Small intestine (tissue), 7 donors: Measurements from ENCODE around the gene CDK12. TPM values are rescaled to one million over a fixed set of nuclear protein-coding genes. Genes with fewer than 3 reads are reported as not detected.

ENCODE experiments used
- DNase-seq, 2 donors: peaks; one replicate each; pipeline versions ENCODE4 v3.0.0 to v3.0.0-alpha.2; 2013
- FAIRE-seq: peaks from 2 replicates; lab custom pipeline; 2012; peaks lifted over from hg19 to GRCh38; lab: Jason Lieb, UNC
- H3K27ac ChIP-seq, 3 donors: one replicate each; pipeline ENCODE4 v1.5.1; 2013; ENCODE audit warnings: low read length in 2 of 3, mild to moderate bottlenecking in 2 of 3, control low read depth in 1 of 3, inconsistent platforms in 1 of 3, low read depth in 1 of 3, moderate library complexity in 1 of 3
- H3K27me3 ChIP-seq, 3 donors: one replicate each; pipeline ENCODE4 v1.6.1; 2013; ENCODE audit warnings: low read length in 3 of 3, inconsistent platforms in 1 of 3; ENCODE audit not compliant: control insufficient read depth in 3 of 3, insufficient read depth in 3 of 3
- H3K36me3 ChIP-seq, 3 donors: one replicate each; pipeline ENCODE4 v1.6.1; 2013; ENCODE audit warnings: low read length in 3 of 3, inconsistent platforms in 1 of 3, low read depth in 1 of 3, mild to moderate bottlenecking in 1 of 3, moderate library complexity in 1 of 3; ENCODE audit not compliant: control insufficient read depth in 3 of 3, insufficient read depth in 2 of 3
- H3K4me1 ChIP-seq, 3 donors: one replicate each; pipeline ENCODE4 v1.6.1; 2013; ENCODE audit warnings: low read length in 2 of 3, inconsistent platforms in 1 of 3, low read depth in 1 of 3, mild to moderate bottlenecking in 1 of 3, moderate library complexity in 1 of 3; ENCODE audit not compliant: control insufficient read depth in 3 of 3, insufficient read depth in 2 of 3
- H3K4me3 ChIP-seq, 3 donors: one replicate each; pipeline ENCODE4 v1.5.1; 2013; ENCODE audit warnings: low read length in 3 of 3, control low read depth in 1 of 3, inconsistent platforms in 1 of 3, low read depth in 1 of 3, mild to moderate bottlenecking in 1 of 3, moderate library complexity in 1 of 3
- H3K9me3 ChIP-seq, 2 donors: one replicate each; pipeline ENCODE4 v1.6.1; 2013; ENCODE audit warnings: low read depth in 1 of 2, low read length in 1 of 2; ENCODE audit not compliant: control insufficient read depth in 2 of 2, insufficient read depth in 1 of 2
- WGBS, 3 donors: extraction: QIAGEN DNeasy Blood & Tissue Kit; methylation state at CpG; one replicate each; pipeline ENCODE4 v1.1.7; 2013; 5-methylcytosine and 5-hydroxymethylcytosine counted together
- polyA plus RNA-seq, 4 donors: library from polyadenylated mRNA; stranded (reverse) in 3 of 4; unstranded in 1 of 4; fragments of 200-250 nt in 3 of 4; fragments of 120-200 nt in 1 of 4; gene quantifications; one replicate each; pipeline versions ENCODE4 v1.2.1 to v1.2.3, GENCODE V29; 2013
- donor health status: healthy with polysubstance abuse.
- donor health status: control.
- donor health status: control.
- donor health status: Bipolar disorder and iron deficiency.
- donor health status: healthy.

CDK12 gene
- polyA plus RNA-seq, 4 donors: 6.2 to 47.4 (median 11.3) TPM

DNA sequence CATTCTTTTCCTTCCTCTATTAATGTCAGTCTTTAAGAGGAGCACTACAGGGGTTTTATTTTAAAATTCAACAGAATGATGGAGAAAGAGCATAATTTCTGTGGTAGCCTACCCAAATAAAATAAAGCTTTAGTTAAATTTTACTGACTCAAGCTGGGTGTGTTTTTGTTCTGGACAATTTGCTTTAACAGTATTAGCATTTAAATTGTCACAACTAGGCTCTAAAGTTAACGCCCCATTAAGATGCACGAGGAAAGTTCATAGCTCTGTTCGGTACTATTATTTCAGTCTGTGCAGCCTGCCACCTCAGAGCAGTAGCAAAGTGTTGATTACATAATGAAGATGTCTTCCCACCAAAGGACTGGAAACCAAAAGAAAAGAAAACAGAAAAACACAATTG is 52.0 kb downstream of the CDK12 start:
- Histone ChIP-seq H3K36me3 (peaks cover 13 to 53% (median 13%) of the 10 kb centered on the region in 3 donors), H3K9me3 (no peaks in the 10 kb centered on the region), H3K4me3 (no peak overlapping the region), H3K27me3 (no peaks in the 10 kb centered on the region), H3K4me1 (no peaks in the 10 kb centered on the region), H3K27ac (no peak overlapping the region)
- FAIRE-seq (no peak), DNase-seq (no peak)
- WGBS, 3 donors: 89 to 93% (median 90%) methylated on average over 3 of the region's 3 CpGs

DNA sequence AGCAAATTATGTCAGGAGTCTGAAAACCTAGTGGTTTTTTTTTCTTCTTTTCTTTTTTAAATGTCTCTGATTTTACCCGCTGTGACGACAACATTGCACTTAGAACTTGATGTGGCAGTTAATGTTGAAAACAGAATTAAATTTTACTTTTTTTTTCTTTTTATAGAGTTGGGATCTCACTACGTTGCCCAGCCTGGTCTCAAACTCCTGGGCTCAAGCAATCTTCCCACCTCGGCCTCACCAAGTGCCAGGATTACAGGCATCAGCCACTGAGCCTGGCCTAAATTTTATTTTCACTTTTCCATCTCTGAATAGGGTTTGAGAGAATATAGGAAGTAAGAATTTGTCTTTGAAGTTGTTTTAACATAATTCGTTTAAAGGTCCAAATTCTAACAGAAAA is 52.6 kb downstream of the CDK12 start:
- Histone ChIP-seq H3K27me3 (no peaks in the 10 kb centered on the region), H3K36me3 (peaks cover 13 to 54% (median 13%) of the 10 kb centered on the region in 3 donors), H3K4me1 (no peaks in the 10 kb centered on the region), H3K9me3 (no peaks in the 10 kb centered on the region), H3K4me3 (no peak overlapping the region), H3K27ac (no peak overlapping the region)
- 83 to 95% (median 94%) methylated on average over 5 of the region's 5 CpGs for WGBS, 3 donors
- FAIRE-seq: no peak
- no peak for DNase-seq

DNA sequence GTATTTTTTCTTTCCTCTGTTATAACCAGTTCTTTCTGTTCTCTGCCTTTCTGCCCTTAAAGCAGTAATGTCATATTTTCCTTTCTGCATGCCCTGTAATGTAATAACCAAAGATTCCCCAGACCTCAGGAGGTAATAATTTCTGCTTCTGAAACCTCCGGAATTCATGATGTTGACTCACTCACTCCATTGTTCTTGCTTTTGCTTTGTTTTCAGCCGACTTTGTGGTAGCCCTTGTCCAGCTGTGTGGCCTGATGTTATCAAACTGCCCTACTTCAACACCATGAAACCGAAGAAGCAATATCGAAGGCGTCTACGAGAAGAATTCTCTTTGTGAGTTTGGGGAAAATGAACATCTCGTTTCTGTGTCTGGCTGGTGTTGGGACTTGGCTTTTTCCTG is 55.9 kb downstream of the CDK12 start:
- H3K36me3 ChIP-seq: peaks cover 18 to 64% (median 27%) of the 10 kb centered on the region in 3 donors
- FAIRE-seq: no peak
- H3K27ac ChIP-seq: no peak overlapping the region
- H3K4me1 ChIP-seq: no peaks in the 10 kb centered on the region
- no peak for DNase-seq
- no peaks in the 10 kb centered on the region for H3K9me3 ChIP-seq
- H3K4me3 ChIP-seq: no peak overlapping the region
- H3K27me3 ChIP-seq: no peaks in the 10 kb centered on the region
- 86 to 92% (median 90%) methylated on average over 7 of the region's 7 CpGs for WGBS, 3 donors

DNA sequence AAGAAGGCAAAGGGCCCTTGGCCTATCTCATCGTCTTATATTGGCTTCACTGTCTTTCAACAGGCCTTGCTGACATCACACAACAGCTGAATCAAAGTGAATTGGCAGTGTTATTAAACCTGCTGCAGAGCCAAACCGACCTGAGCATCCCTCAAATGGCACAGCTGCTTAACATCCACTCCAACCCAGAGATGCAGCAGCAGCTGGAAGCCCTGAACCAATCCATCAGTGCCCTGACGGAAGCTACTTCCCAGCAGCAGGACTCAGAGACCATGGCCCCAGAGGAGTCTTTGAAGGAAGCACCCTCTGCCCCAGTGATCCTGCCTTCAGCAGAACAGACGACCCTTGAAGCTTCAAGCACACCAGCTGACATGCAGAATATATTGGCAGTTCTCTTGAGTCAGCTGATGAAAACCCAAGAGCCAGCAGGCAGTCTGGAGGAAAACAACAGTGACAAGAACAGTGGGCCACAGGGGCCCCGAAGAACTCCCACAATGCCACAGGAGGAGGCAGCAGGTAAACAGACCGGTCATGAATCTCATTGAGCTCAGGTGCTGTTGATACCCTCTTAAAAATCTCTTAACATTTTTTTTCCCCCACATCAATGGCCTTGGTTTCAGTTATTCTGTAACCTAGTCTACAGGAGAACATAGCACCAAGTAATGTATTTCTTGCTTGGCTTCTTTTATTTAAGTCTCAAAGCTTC is 64.7 kb downstream of the CDK12 start:
- H3K27me3 ChIP-seq: no peaks in the 10 kb centered on the region
- H3K27ac ChIP-seq: no peak overlapping the region
- no peak for FAIRE-seq
- peaks cover 0 to 2% (median 0%) of the 10 kb centered on the region in 3 donors for H3K4me1 ChIP-seq
- DNase-seq: no peak
- H3K4me3 ChIP-seq: no peak overlapping the region
- H3K36me3 ChIP-seq: peaks cover 18 to 59% (median 34%) of the 10 kb centered on the region in 3 donors
- no peaks in the 10 kb centered on the region for H3K9me3 ChIP-seq
- 73 to 77% (median 74%) methylated on average over 6 of the region's 6 CpGs for WGBS, 3 donors

DNA sequence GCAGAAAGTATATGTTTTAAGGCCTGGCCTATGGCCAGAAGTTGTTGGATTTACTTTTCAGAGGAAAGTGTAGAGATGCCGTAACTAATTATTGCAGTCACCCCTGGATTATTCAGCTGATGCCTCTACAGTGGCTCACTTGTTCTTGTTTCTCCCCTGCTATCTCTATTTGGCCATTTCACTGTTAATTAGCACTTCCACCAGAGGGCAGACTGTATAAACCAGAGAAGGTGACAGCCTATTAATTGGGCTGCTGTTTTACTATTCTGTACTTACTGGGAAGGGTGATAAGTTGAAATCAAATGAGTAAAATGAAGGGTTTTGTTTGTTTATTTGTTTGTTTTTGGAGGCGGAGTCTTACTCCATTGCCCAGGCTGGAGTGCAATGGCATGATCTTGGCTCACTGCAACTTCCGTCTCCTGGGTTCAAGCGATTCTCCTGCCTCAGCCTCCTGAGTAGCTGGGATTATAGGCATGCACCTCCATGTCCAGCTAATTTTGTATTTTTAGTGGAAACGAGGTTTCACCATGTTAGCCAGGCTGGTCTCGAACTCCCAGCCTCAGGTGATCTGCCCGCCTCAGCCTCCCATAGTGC is 66.0 kb downstream of the CDK12 start:
- DNase-seq: peak; percentile 39 to 41
- 90 to 92% (median 91%) methylated on average over 7 of the region's 7 CpGs for WGBS, 3 donors
- no peaks in the 10 kb centered on the region for H3K9me3 ChIP-seq
- no peak overlapping the region for H3K27ac ChIP-seq
- FAIRE-seq: no peak
- no peaks in the 10 kb centered on the region for H3K27me3 ChIP-seq
- H3K4me3 ChIP-seq: no peak overlapping the region
- peaks cover 0 to 2% (median 0%) of the 10 kb centered on the region in 3 donors for H3K4me1 ChIP-seq
- H3K36me3 ChIP-seq: peaks cover 12 to 49% (median 32%) of the 10 kb centered on the region in 3 donors

DNA sequence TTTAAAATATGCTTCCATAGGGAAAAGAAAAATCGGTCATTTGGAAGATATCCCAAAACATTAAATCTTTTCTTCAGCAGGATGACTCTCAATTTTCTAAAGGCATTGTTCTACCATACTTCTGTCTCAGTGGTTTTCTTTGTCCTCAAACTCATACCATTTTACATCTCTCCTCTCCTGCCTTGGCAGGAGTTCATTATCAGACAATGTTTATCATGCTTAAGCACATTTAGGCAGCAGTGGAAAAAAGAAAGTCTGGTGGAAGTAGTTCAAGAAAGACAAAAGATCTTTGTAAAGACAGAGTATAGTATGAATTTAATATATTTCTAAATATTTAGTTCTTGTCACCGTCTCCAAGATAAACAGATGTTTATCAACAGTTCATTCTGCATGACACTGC is 68.2 kb downstream of the CDK12 start:
- H3K9me3 ChIP-seq: no peaks in the 10 kb centered on the region
- H3K4me1 ChIP-seq: peaks cover 0 to 2% (median 0%) of the 10 kb centered on the region in 3 donors
- DNase-seq: no peak
- FAIRE-seq: no peak
- H3K4me3 ChIP-seq: no peak overlapping the region
- 59 to 79% (median 75%) methylated on average over 2 of the region's 2 CpGs for WGBS, 3 donors
- H3K27ac ChIP-seq: no peak overlapping the region
- peaks cover 12 to 33% (median 24%) of the 10 kb centered on the region in 3 donors for H3K36me3 ChIP-seq
- H3K27me3 ChIP-seq: no peaks in the 10 kb centered on the region

DNA sequence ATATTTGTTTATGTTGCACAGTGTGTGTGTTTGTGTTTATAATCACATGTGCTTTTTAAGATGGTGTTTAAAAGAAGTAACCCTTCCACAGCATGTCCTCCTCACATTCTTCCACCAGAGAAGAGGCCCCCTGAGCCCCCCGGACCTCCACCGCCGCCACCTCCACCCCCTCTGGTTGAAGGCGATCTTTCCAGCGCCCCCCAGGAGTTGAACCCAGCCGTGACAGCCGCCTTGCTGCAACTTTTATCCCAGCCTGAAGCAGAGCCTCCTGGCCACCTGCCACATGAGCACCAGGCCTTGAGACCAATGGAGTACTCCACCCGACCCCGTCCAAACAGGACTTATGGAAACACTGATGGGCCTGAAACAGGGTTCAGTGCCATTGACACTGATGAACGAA is 69.2 kb downstream of the CDK12 start:
- no peak for FAIRE-seq

DNA sequence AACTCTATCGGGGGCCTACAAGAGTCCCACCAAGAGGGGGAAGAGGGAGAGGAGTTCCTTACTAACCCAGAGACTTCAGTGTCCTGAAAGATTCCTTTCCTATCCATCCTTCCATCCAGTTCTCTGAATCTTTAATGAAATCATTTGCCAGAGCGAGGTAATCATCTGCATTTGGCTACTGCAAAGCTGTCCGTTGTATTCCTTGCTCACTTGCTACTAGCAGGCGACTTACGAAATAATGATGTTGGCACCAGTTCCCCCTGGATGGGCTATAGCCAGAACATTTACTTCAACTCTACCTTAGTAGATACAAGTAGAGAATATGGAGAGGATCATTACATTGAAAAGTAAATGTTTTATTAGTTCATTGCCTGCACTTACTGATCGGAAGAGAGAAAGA is 70.0 kb downstream of the CDK12 start:
- H3K36me3 ChIP-seq: peaks cover 2 to 24% (median 14%) of the 10 kb centered on the region in 3 donors
- no peak overlapping the region for H3K27ac ChIP-seq
- H3K27me3 ChIP-seq: no peaks in the 10 kb centered on the region
- no peaks in the 10 kb centered on the region for H3K9me3 ChIP-seq
- FAIRE-seq (no peak), DNase-seq (no peak)
- 84 to 95% (median 92%) methylated on average over 5 to 6 of the region's 6 CpGs for WGBS, 3 donors
- peaks cover 0 to 2% (median 0%) of the 10 kb centered on the region in 3 donors for H3K4me1 ChIP-seq
- no peak overlapping the region for H3K4me3 ChIP-seq

More for the DNA sequence above, 69.2 kb downstream of the CDK12 start:
- WGBS, 3 donors: 74 to 90% (median 84%) methylated on average over 10 of the region's 10 CpGs
- Histone ChIP-seq H3K4me3 (no peak overlapping the region), H3K9me3 (no peaks in the 10 kb centered on the region), H3K27me3 (no peaks in the 10 kb centered on the region), H3K4me1 (peaks cover 0 to 2% (median 0%) of the 10 kb centered on the region in 3 donors), H3K27ac (no peak overlapping the region), H3K36me3 (peaks cover 8 to 30% (median 18%) of the 10 kb centered on the region in 3 donors)
- DNase-seq: no peak
